Tibial nerve (tissue), 3 donors: ENCODE data around the gene ZC3H13.

ENCODE experiments used
- CTCF ChIP-seq, 5 experiments: fragments of 200-600 bp in 3 of 5; fragments of 450-650 bp in 2 of 5; sonication (generic) in 3 of 5; IDR thresholded peaks; one replicate each; pipeline ENCODE4 v1.5.1; 2016 to 2019; ENCODE audit warnings: antibody characterized with exemption in 5 of 5, mild to moderate bottlenecking in 3 of 5, moderate library complexity in 2 of 5
- POLR2A ChIP-seq, 2 donors: fragments of 450-650 bp; IDR thresholded peaks; one replicate each; pipeline ENCODE4 v1.6.1; 2017; ENCODE audit warnings: antibody characterized with exemption in 2 of 2, mild to moderate bottlenecking in 2 of 2, moderate library complexity in 2 of 2

GRCh38 chr13:46086985-46087384, 34.4 kb upstream of the ZC3H13 start:
- TF ChIP-seq CTCF (IDR thresholded peaks at IDR 0.05) (no peak), POLR2A (IDR thresholded peaks at IDR 0.05) (no peak)
